DMS 273 (cell line): ENCODE measurements around the gene TPP1.

Experiments used
- DNase-seq: peaks from one replicate; lab custom pipeline; 2025; ENCODE audit not compliant: unreplicated experiment; lab: John Stamatoyannopoulos, UW

Gene TPP1

GRCh38 chr11:6566704-6567370, 52.4 kb downstream of the TPP1 start:
- no peak for DNase-seq

- DNase-seq: no peak
Observed at GRCh38 chr11:6565988-6566703, 53.1 kb downstream of the TPP1 start.

DNA sequence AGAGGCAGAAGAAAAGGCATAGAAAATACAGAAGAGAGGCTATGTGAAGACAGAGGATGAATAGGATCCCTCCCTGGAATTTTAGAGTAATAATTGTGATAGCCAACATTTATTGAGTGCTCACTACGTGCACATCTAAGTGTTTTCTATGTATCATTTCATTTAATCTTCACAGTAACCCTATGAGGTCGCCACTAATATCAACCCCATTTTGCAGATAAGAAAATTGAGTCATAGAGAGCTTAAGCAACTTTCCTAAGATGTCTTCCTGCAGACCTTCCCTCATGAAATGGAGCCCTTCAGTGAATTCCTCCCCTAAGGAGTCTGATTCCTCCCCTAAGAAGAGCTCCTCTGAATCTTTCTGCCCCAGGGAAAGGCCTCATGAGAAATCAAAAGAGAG, 53.9 kb downstream of the TPP1 start:
- no peak for DNase-seq

DNA sequence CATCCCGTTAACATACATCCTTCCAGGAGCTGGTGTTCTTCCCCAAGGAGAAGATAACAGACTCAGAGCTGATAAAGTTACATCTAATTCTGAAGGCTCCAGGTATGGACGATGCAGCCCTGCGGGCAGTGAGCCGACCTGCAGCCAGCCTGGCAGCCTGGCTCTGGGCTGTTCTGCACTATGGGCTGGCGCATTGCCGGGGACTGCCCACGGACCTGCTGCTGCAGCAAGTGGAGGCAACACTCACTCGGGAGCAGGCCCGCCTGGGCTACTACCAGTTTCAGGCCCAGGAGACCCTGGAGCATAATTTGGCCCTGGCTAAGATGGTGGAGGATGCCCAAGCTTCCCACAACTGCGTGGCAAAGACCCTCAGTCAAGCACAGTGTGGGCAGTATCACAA, 55.6 kb downstream of the TPP1 start:
- DNase-seq: no peak

DNA sequence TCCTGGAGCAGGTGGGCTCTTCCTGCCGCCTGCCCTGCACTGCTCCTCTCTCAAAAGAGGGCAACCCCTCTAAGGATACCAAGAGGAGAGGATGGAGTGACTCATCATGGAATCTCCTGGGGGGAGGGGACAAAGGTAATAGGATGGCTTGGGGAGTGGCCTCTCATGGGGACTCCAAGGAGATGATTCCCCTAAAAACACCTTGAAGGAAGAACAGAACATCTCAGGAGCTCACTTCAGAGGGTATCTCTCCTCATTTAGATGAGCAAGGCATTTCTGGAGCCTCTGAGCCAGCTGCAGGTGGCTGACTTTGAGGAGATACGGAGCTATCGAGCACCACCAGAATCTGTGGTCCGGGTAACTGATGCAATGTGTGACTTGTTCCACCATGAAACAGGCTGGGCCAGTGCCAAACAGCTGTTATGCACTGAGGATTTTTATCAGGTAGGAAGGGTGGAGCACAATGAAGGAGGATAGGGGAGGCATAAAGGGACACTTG, 56.1 kb downstream of the TPP1 start:
- peak; percentile 5 for DNase-seq
